ENCODE results near the gene HOXA13. TPM values are rescaled to one million over a fixed set of nuclear protein-coding genes. Genes with fewer than 3 reads are reported as not detected.

The HOXA13 gene
- total RNA-seq, 1 experiment from 2014 or later: not detected

DNA sequence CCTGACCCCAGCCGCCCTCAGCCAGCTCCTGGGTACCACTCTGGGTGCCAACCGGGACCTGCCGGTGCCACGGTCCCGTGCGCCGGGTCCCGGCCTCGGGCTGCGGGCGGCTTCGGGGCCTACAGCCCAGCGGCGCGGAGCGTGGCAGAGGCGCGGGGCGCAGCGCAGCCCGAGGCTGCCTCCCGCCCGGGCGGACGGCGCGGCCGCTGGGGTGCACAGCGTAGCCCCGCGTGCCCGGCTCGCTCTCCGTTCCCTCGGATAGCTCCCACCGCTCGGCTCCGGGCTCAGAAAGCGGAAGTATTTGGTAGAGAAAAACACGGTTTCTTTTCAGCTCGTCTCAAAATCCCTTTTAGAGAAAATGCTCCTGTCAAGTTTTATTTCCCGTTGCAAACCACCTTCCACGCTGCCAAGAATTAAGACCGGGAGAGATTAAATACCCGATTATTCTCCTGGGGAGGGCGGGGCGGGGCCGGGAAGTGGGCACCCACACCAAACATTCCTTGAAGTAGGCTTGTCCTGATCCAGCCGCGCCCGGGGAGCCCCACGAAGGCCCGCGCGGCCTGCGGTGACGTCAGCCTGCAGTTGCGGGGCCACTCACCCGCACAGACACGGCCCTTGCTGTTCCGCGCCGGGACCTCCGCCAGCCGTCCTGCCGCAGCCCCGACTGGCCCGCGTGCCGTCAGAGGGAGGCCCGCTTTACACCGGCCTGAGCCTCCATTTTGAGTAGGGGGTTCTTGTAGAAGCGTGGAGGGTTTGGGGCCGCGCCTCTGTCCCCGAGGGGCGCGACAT lies 7.2 kb downstream of the HOXA13 start:
- Histone ChIP-seq H3K4me2 (ENCODE audit: insufficient read depth, insufficient read length, low read length) (no peak overlapping the region), H3K9ac (ENCODE audit: extremely low read depth, insufficient read length, low read length) (no peak overlapping the region), H3K9me3 (ENCODE audit: control insufficient read depth, low read depth, low read length) (no peaks in the 10 kb centered on the region), H2BK12ac (ENCODE audit: insufficient read length, low read depth, low read length) (no peak overlapping the region), H2BK20ac (ENCODE audit: low read depth, low read length, poor library complexity, severe bottlenecking) (no peak overlapping the region), H3K18ac (ENCODE audit: insufficient read length, low read depth, low read length) (no peak overlapping the region), H3K23me2 (ENCODE audit: insufficient read length, low read depth, low read length, poor library complexity, severe bottlenecking) (no peaks in the 10 kb centered on the region), H3K4ac (ENCODE audit: low read depth, low read length) (no peak overlapping the region), H3K14ac (ENCODE audit: insufficient read depth, low read length) (no peak overlapping the region; the same call in 1 of the 2 replicates), H3T11ph (ENCODE audit: low read length) (no peak overlapping the region), H4K5ac (ENCODE audit: insufficient read length, low read depth, low read length) (no peak overlapping the region), H3K27me3 (ENCODE audit: insufficient read depth, low read length) (peaks cover 92% of the 10 kb centered on the region), H4K8ac (replicated peaks; ENCODE audit: insufficient read length, low read depth, low read length) (no peak overlapping the region), H3K56ac (ENCODE audit: insufficient read length, low read depth, low read length) (no peak overlapping the region), H2AFZ (ENCODE audit: low read length) (no peak overlapping the region), H4K91ac (ENCODE audit: insufficient read length, low read depth, low read length) (no peak overlapping the region), H3K23ac (ENCODE audit: insufficient read length, low read depth, low read length) (no peak overlapping the region), H3K27ac (ENCODE audit: insufficient read length, low read depth, low read length) (no peak overlapping the region), H2BK5ac (ENCODE audit: insufficient read length, low read length) (no peak overlapping the region), H3K79me2 (ENCODE audit: insufficient read depth, low read length) (no peaks in the 10 kb centered on the region), H2BK120ac (ENCODE audit: low read depth, low read length, poor library complexity, severe bottlenecking) (no peak overlapping the region), H2BK15ac (ENCODE audit: low read depth, low read length) (no peak overlapping the region), H3K4me1 (ENCODE audit: insufficient read depth, low read length) (no peaks in the 10 kb centered on the region), H4K20me1 (ENCODE audit: control insufficient read depth, insufficient read depth, insufficient read length) (no peaks in the 10 kb centered on the region), H2AK5ac (ENCODE audit: insufficient read length, low read length) (no peak overlapping the region), H3K79me1 (ENCODE audit: insufficient read depth, low read depth, low read length, poor library complexity, severe bottlenecking) (no peaks in the 10 kb centered on the region)
- DNase-seq: peak; percentile 30
- H3K27me3 Mint-ChIP-seq (ENCODE audit: low read depth): peaks cover 100% of the 10 kb centered on the region
- H3K4me1 Mint-ChIP-seq: peaks cover 9 to 17% of the 10 kb centered on the region in 2 experiments
- H3K9me3 Mint-ChIP-seq: peaks cover 3 to 14% of the 10 kb centered on the region in 2 experiments; a peak in 2 of 5 replicates
- no peak overlapping the region for H3K27ac Mint-ChIP-seq
- no peaks in the 10 kb centered on the region; a peak in 1 of 7 replicates for H3K36me3 Mint-ChIP-seq (ENCODE audit: insufficient read depth in 1 of 3, low read depth in 3 of 3)
- H3K4me3 Mint-ChIP-seq: peak overlapping the region in 1 of 2 experiments; percentile 50; a peak in 1 of 5 replicates
- WGBS (ENCODE audit: extremely low coverage, insufficient read length, low lambda C conversion rate): no CpG with 5 or more reads among the region's 78 CpGs
- TF ChIP-seq, protein P1, sequence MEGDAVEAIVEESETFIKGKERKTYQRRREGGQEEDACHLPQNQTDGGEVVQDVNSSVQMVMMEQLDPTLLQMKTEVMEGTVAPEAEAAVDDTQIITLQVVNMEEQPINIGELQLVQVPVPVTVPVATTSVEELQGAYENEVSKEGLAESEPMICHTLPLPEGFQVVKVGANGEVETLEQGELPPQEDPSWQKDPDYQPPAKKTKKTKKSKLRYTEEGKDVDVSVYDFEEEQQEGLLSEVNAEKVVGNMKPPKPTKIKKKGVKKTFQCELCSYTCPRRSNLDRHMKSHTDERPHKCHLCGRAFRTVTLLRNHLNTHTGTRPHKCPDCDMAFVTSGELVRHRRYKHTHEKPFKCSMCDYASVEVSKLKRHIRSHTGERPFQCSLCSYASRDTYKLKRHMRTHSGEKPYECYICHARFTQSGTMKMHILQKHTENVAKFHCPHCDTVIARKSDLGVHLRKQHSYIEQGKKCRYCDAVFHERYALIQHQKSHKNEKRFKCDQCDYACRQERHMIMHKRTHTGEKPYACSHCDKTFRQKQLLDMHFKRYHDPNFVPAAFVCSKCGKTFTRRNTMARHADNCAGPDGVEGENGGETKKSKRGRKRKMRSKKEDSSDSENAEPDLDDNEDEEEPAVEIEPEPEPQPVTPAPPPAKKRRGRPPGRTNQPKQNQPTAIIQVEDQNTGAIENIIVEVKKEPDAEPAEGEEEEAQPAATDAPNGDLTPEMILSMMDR (conservative IDR thresholded peaks at IDR 0.05): no peak

Measured in H9 (cell line).